Fibroblast of pulmonary artery (primary cell): ENCODE results near the gene RTN1.

Experiments used
- DNase-seq: peaks from one replicate; pipeline ENCODE4 v3.0.0-alpha.2; 2010; ENCODE audit warnings: low read depth
- H3K4me3 ChIP-seq: replicated peaks from 2 replicates; pipeline ENCODE4 v1.5.1; 2011; ENCODE audit warnings: low read depth, mild to moderate bottlenecking, control low read depth, low read length, moderate library complexity
- TF ChIP-seq, protein P1 (sequence below): IDR thresholded peaks from 2 replicates; pipeline ENCODE4 v1.5.1; 2011; ENCODE audit warnings: mild to moderate bottlenecking, control low read depth, low read length, inconsistent platforms; ENCODE audit errors: missing control alignments

The RTN1 gene

DNA sequence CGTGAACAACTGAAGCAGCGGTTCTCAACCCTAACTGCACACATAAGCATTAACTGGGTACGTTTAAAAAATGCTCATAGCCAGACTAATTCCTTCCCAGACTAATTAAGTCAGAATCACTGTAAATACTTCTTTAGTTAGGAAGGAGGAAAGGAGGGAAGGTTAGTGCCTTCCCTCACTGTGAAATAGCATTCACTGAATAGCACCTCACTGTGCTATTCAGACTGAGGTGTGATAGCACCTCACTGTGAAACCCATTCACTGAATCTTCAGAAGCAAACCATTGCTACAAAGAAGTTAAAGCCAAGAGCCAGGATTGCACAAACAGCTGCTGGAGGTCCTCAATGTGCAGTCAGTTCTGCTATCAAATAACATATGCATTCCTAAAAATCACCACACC is 58.8 kb downstream of the RTN1 start:
- TF ChIP-seq, protein P1, sequence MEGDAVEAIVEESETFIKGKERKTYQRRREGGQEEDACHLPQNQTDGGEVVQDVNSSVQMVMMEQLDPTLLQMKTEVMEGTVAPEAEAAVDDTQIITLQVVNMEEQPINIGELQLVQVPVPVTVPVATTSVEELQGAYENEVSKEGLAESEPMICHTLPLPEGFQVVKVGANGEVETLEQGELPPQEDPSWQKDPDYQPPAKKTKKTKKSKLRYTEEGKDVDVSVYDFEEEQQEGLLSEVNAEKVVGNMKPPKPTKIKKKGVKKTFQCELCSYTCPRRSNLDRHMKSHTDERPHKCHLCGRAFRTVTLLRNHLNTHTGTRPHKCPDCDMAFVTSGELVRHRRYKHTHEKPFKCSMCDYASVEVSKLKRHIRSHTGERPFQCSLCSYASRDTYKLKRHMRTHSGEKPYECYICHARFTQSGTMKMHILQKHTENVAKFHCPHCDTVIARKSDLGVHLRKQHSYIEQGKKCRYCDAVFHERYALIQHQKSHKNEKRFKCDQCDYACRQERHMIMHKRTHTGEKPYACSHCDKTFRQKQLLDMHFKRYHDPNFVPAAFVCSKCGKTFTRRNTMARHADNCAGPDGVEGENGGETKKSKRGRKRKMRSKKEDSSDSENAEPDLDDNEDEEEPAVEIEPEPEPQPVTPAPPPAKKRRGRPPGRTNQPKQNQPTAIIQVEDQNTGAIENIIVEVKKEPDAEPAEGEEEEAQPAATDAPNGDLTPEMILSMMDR, result no peak
- H3K4me3 ChIP-seq, result no peak overlapping the region
- no peak for DNase-seq

DNA sequence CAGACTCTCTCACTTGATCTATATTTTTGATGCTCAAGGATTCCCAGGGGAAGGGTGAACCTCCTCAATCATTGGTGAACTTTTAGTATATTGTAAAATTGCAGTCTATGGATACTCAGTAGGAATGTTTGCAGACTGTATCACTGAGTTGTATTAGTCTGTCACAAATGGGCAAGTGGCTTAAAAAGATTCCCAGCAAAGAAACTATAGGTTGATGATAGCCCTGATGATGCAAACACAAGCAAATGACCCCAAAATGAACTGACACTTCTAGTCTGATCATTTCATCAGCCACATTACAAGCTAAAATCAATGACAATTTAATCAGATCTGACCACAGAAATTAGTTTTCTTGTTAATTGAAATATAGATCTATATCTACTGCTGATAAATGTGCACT is 59.5 kb downstream of the RTN1 start:
- TF ChIP-seq, protein P1, result no peak
- H3K4me3 ChIP-seq, result no peak overlapping the region
- DNase-seq, result no peak

DNA sequence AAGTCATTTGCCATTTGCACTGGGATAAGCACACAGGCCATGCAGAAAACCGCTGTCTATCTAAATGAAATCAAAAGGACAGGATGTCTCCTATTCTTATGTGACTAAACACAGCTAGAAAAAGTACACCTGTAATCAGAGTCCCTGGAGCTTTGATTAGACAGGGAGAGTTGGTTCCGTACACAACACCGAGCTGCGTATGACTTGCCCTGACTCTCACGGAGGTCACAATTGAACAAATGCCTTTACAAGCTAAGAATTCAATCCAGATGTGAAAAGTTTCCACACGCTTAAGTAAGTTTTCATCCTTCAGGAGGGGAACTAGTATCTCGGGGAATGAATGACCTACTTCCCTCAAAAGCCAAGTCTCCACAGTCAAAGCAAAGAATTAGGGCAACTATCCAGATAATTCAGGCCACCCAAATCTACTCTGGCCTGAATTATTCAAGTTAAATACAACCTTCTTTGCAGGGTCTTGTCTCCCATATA is 67.5 kb downstream of the RTN1 start:
- no peak for DNase-seq
- no peak overlapping the region for H3K4me3 ChIP-seq
- TF ChIP-seq, protein P1, result no peak

DNA sequence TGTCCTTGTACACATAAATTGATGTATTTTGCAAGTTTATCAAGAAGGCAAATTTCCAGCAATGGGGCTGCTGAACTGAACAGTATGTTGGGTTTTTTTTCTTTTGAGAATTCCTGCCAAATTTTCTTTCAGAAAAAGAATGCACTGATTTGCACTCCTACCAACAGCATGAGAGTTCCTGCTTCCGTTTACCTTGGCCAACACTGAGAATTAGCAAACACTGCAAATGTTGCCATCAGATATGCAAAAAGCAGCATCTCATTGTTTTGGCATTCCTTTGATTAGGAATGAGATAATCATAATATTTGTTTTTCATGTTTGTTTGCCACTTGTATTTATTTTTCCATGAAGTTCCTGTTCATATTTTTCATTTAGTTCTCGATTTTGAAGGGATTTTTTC is 82.4 kb downstream of the RTN1 start:
- DNase-seq, result no peak
- TF ChIP-seq, protein P1, result no peak
- H3K4me3 ChIP-seq, result no peak overlapping the region

DNA sequence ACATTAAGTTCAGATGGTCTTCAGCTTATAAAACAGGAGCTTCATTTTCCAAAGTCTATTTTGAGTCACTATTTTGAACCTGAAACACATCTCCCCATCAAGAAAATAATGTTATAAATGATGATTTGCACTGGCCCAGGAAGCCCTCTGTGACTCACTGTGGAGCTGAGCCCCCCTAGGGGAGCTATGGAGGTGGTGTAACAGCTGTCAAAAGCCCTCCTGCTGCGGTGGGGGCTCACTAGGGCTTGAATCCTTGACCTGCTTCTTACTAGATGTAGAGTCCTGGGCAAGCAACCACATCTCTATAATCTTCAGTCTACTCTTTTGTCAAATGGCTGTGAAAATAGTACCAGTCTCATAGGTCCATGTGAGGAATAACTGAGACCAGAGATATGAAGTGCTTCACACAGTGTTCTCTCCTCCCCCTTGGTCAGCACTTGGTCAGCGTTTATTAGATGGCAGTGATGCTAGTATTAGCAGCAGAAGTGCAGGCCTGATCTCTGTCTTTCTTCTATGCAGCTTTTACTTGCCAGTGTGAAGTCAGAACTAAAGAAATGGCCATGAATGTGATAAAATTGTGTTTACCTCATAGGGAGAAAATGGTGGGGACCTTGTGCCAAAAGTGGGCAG is 83.4 kb downstream of the RTN1 start:
- TF ChIP-seq, protein P1, result no peak
- DNase-seq, result no peak
- no peak overlapping the region for H3K4me3 ChIP-seq

DNA sequence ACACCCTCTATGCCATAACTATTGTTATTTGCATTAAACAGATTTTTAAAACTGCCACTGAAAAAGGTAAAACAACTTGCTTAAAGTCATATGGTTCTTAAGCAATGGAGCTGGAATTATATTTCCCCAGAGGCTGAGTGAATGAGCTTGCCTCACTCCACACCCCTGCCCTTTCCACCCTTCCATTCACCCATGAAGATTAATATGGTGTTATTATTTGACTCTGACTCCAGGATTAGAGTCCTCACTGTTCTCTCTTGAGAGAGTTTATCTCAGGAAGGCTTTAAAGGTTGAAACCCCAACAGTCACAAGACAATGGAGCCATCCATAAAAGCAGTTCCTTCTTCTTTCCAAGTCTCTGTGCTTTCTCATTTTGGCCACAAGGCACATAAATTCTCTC is 84.9 kb downstream of the RTN1 start:
- no peak overlapping the region for H3K4me3 ChIP-seq
- DNase-seq, result no peak
- TF ChIP-seq, protein P1, result no peak

DNA sequence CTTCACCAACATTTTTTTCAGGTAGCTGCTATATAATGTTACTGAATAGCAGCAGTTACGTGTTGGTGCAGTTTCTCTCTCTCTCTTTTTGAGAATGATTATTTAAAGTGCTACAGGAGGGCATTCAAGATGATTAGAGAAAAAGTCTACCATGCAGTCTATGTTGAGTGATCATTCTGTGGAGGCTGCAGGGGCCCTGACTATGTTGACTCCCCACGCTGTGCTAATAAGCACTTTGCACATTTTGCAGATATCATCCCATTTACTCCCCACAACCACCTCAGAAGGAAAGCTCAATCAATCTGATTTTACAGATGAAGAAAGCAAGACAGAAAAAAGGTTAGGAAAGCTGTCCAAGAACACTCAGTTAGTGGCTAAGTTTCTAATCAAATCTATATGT is 87.8 kb downstream of the RTN1 start:
- no peak for DNase-seq
- H3K4me3 ChIP-seq, result no peak overlapping the region
- TF ChIP-seq, protein P1, result no peak
